GM21515 (cell line): ENCODE measurements around the gene HTT.

Experiments
- ATAC-seq: cut with Tn5 transposase; IDR thresholded peaks from one replicate; pipeline ENCODE4 v1.9.1; 2021; ENCODE audit not compliant: unreplicated experiment

HTT gene

DNA sequence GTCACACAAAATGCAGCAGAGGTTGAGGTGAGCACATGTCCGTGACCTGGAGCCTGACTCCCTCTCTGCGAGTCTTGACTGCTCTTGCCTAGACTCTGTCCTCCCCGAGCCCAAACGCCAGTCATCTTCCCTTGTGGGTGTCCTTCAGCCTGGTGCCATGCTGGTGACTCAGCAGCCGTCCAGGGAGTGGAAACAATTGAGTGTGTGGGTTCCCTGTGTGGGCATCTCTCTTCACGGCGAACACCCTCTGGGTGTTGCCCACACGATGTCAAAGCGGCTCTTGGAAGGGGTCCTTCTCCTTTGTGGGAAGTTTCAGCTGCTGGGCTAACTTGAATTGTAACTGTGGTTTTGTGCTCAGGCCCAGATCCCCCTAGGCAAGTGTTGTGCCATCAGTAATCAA lies 157.0 kb downstream of the HTT start:
- no peak for ATAC-seq

DNA sequence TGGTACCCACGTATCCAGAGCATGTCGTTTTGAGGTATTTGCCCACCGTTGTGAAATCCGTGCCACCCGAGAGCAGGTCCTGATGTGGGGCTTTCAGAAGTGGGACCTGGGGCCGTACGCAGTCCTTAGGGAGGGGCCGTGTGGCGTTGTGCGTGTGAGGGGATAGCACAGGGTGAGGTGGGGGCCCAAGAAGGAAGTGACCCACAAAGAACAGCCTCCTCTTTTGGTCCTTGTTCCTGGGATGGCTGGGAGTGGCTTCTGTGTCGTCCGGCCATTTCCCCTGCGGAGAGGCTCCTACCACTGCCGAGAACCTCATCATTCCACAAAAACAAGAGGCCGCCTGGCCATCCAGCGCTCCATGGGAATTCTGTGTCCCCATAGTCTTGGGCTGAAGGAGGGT lies 157.5 kb downstream of the HTT start:
- ATAC-seq = no peak

DNA sequence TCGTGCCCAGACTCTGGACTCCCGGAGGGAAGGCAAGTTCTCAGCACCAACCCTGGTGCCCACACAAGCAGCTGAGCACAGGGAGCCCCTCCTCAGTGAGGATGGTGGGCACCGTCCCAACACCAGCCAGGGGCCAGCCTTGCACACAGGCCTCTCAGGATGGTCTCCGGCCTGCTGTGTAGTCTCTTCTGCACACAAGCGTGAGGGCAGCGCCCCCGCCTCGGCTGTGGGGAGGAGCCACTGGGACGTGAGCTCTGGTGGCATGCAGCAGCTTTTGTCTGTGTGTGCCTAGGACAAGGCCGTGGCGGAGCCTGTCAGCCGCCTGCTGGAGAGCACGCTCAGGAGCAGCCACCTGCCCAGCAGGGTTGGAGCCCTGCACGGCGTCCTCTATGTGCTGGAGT lies 158.4 kb downstream of the HTT start:
- ATAC-seq = no peak

DNA sequence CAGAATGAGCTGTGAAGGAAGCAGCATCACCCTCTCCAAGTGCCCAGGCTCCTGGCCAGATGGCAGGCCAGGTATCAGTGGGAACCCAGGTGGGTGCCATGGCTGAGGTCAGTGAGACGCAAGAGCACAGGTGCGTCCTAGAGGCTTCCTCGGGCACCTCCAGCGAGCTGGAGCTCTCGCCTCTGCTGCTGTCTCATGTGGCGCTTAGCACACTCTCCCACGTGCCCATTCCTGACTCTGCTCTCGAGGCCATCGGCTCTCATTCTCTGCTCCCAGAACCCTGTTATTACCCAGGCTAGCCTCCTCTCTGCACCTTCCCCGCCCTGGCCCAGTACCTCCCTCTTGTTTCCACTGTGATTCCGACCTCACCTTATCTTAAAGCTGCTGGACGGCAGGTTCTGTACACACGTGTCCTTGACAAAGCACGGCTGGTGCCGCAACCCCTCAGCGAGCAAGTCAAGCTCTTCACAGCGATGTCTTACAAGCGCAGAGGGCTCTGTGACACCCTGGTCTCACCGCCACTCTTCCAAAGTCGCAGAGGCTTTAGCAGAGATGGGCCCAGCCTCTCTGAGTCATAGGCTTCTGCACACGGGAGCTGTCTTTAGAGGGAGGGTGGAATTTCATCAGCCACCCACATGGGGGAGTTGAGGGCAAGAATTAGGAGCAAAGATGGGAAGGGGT lies 159.1 kb downstream of the HTT start:
- no peak for ATAC-seq

DNA sequence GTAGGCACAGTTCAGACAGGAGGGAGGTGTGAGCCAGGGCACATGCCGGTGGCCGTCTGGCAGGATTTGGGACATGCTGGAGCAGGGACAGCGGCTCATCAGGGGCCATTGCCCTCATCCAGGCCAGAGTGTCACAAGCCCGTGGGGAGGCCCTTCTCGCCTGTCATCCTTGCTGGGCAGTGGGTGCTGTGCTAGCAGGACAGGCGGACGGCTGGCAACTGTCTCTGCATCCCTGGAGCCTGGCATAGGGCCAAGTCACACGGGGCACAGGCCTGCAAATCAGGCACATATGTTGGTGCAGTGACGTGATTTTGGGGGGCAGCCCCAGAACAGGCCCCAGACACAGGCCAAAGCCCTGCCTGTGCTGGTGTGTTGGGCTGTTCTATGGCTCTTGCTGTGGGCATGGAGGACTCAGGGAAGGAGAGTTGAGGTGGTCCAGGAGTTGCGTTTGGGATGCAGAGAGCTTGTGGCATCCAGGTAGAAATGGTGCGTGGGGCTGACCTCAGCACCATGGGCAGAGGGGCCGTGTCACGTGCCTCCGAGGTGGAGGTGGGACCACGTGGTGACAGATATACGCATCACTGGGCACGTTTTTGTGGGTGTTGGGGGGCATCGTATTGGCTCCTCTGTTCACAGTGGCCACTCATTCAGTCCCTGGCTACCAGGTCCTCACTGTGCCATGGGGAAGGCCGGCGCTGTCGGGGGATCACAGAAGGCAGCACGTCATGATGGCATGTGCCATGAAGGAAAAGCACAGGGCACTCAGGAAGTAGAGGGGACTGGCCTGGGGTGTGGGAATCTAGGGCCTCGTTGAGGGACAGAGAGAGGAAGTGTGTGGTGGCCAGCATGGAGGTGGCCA lies 159.9 kb downstream of the HTT start:
- no peak for ATAC-seq

DNA sequence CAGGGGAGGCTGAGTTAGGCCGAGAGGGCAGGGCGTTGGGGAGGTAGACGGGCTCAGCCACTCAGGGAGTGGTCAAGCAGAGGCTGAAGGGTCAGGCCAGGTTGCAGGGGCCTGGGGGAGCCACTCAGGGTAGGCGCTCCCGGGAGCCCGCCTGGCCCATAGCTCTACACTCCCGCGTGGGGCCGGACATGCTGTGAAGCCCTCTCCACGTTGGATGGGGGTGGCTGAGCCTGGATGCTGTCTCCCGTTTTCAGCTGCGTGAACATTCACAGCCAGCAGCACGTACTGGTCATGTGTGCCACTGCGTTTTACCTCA lies 160.5 kb downstream of the HTT start:
- no peak for ATAC-seq

DNA sequence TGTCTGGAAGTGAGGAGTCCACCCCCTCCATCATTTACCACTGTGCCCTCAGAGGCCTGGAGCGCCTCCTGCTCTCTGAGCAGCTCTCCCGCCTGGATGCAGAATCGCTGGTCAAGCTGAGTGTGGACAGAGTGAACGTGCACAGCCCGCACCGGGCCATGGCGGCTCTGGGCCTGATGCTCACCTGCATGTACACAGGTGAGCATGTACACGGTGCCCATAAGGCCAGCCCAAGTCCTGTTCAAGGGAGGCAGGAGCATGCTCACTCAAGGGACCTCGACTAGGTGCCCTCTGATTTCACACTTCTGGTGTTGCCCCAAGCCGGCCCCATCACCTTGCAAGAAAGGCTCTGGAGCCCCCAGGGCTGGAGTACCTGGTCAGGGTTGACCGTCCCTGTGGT lies 161.1 kb downstream of the HTT start:
- ATAC-seq = no peak

DNA sequence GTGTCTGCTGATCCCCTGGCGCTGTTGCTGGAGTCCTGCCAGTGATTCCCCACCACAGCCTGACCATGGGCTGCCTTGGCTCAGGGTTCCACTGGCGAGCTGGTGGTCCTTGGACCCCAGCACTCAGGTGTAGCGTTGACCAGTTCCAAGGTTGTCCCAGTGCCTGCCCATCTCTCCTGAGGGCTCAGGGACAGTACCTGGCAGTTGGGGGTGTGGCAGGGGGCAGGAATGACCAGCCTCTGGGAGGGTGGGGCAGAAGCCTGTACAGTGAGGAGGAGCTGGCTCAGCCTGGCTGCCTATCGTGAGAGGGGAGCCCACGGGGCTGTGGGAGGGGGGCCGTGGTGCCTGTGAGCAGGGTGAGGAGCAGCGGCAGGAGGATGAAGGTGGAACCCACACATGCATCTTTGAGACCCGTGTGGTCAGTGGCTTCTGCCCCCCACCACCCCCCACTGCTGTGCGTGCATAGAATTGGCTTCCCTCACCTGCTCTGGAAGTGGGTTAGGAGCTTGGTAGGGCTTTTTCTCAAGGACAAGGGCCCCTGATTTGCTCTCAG lies 161.9 kb downstream of the HTT start:
- ATAC-seq = no peak

DNA sequence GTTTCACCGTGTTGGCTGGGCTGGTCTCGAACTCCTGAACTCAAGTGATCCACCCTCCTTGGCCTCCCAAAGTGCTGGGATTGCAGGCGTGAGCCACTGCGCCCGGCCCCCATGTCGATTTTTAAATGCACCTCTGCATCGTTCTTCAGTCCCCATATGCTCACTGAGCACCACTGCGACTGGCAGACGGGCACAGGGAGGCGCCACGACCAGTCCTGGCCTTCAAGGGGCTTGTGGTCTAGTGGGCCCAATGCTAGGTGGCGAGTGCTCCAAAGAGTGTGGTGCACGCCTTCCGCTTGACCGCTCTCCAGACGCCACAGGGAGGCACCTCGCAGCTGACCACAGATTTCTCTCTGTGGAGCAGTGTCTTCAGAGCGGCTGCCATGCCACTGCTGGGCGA lies 162.8 kb downstream of the HTT start:
- ATAC-seq = no peak

DNA sequence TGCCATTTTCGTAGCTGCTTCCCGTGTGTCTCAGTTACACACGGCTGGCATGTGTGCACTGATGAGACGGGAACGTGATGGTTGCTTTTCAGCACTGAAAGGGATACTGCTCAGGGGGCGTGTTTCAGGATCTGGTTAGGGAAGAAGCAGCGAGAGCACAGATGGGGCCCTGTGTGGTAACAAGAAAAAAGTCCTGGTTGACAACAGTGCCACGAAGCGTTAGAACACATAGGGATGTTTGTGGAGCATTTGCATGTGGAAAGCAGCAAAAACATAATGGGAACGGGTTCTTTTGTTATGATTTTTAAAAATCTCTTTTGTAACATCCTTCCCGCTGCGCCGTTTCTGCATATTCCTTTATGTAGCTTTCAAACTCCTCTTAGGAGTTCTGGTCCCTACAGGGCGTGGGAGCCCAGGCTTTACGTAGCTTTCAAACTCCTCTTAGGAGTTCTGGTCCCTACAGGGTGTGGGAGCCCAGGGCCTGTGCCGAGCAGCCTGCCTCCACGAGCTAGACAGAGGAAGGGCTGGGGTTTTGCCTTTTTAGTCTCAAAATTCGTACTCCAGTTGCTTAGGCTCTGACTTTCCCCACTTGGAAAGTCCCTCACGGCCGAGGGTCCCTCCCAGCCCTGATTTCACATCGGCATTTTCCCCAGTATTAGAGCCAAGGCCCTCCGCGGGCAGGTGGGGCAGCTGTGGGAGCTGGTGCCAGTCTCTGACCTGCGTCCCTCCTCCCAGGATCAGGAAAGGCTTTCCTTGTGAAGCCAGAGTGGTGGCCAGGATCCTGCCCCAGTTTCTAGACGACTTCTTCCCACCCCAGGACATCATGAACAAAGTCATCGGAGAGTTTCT lies 163.5 kb downstream of the HTT start:
- no peak for ATAC-seq

DNA sequence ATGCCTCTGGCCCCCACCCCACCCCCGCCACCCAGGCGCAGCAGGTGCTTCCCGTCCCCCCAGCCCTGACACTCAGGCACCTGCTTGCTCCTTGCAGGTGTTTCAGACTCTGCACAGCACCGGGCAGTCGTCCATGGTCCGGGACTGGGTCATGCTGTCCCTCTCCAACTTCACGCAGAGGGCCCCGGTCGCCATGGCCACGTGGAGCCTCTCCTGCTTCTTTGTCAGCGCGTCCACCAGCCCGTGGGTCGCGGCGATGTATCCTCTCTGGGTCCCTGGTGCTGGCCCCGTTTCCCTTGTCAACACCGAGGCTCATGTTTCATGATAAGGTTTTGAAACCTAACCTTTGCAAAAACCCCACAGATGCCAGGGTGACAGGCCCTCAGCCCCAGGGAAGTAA lies 164.2 kb downstream of the HTT start:
- ATAC-seq = no peak

DNA sequence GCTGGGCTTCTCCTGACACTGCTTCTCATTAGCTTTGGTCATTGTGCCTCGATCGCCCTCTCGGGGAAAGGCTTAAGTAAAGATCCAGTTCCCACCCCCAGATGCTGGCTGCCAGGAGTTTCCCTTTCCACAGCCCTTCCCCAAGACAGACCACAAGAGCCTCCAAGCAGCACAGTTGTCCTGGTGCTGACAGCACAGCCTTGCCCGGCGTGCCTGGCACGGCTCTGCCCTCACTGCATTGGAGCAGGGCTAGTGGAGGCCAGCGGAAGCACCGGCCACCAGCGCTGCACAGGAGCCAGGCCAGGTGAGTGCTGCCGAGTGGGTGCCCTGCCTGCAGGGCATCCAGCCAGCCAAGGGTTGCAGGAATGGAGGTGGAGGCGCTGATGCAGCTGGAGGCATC lies 164.8 kb downstream of the HTT start:
- no peak for ATAC-seq

DNA sequence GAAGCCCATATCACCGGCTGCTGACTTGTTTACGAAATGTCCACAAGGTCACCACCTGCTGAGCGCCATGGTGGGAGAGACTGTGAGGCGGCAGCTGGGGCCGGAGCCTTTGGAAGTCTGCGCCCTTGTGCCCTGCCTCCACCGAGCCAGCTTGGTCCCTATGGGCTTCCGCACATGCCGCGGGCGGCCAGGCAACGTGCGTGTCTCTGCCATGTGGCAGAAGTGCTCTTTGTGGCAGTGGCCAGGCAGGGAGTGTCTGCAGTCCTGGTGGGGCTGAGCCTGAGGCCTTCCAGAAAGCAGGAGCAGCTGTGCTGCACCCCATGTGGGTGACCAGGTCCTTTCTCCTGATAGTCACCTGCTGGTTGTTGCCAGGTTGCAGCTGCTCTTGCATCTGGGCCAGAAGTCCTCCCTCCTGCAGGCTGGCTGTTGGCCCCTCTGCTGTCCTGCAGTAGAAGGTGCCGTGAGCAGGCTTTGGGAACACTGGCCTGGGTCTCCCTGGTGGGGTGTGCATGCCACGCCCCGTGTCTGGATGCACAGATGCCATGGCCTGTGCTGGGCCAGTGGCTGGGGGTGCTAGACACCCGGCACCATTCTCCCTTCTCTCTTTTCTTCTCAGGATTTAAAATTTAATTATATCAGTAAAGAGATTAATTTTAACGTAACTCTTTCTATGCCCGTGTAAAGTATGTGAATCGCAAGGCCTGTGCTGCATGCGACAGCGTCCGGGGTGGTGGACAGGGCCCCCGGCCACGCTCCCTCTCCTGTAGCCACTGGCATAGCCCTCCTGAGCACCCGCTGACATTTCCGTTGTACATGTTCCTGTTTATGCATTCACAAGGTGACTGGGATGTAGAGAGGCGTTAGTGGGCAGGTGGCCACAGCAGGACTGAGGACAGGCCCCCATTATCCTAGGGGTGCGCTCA lies 165.8 kb downstream of the HTT start:
- ATAC-seq = no peak

DNA sequence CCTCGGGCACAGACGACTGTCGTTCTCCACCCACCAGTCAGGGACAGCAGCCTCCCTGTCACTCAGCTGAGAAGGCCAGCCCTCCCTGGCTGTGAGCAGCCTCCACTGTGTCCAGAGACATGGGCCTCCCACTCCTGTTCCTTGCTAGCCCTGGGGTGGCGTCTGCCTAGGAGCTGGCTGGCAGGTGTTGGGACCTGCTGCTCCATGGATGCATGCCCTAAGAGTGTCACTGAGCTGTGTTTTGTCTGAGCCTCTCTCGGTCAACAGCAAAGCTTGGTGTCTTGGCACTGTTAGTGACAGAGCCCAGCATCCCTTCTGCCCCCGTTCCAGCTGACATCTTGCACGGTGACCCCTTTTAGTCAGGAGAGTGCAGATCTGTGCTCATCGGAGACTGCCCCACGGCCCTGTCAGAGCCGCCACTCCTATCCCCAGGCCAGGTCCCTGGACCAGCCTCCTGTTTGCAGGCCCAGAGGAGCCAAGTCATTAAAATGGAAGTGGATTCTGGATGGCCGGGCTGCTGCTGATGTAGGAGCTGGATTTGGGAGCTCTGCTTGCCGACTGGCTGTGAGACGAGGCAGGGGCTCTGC lies 166.5 kb downstream of the HTT start:
- no peak for ATAC-seq

DNA sequence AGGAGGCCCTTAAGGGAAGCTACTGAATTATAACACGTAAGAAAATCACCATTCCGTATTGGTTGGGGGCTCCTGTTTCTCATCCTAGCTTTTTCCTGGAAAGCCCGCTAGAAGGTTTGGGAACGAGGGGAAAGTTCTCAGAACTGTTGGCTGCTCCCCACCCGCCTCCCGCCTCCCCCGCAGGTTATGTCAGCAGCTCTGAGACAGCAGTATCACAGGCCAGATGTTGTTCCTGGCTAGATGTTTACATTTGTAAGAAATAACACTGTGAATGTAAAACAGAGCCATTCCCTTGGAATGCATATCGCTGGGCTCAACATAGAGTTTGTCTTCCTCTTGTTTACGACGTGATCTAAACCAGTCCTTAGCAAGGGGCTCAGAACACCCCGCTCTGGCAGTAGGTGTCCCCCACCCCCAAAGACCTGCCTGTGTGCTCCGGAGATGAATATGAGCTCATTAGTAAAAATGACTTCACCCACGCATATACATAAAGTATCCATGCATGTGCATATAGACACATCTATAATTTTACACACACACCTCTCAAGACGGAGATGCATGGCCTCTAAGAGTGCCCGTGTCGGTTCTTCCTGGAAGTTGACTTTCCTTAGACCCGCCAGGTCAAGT lies 167.5 kb downstream of the HTT start:
- ATAC-seq = no peak

DNA sequence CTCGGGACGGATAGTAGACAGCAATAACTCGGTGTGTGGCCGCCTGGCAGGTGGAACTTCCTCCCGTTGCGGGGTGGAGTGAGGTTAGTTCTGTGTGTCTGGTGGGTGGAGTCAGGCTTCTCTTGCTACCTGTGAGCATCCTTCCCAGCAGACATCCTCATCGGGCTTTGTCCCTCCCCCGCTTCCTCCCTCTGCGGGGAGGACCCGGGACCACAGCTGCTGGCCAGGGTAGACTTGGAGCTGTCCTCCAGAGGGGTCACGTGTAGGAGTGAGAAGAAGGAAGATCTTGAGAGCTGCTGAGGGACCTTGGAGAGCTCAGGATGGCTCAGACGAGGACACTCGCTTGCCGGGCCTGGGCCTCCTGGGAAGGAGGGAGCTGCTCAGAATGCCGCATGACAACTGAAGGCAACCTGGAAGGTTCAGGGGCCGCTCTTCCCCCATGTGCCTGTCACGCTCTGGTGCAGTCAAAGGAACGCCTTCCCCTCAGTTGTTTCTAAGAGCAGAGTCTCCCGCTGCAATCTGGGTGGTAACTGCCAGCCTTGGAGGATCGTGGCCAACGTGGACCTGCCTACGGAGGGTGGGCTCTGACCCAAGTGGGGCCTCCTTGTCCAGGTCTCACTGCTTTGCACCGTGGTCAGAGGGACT lies 168.8 kb downstream of the HTT start:
- ATAC-seq = no peak

DNA sequence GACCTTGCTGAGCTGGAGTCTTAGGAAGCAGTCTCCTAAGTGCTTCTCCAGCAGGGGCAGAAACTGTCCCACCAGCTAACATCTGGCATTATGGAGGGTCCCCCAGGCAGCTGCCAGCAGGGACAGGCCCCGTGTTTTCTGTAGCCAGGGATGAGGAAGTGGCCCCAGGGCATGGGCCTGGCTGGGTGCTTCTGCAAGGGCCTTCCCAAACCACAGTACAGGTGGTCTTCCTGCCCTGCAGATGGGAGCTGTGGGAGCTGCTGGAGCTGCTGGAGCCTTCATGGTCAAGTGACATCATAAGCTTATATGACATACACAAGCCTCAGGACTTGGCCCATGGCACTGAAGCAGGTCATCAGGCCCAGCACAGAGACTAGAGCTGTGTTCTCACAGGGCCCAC lies 169.5 kb downstream of the HTT start:
- no peak for ATAC-seq

DNA sequence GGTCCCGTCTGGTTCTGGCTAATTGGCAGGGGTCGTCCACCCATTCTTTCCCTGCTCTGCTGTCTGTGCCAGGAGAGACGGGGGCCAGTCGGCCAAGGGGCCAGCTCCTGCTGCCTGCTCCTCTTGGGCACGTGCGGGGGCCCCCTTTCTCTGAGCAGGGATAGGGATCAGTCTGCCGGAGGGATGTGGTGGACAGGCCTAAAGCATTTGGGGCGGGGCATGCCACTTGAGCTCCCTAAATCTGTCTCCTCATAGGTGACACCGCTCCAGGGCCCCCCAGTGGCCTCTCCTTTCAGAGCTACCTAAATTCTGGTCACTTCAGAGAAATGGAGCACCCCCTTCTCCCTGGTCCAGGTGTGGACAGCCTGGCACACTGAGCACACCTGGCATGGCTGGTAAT lies 170.3 kb downstream of the HTT start:
- no peak for ATAC-seq

DNA sequence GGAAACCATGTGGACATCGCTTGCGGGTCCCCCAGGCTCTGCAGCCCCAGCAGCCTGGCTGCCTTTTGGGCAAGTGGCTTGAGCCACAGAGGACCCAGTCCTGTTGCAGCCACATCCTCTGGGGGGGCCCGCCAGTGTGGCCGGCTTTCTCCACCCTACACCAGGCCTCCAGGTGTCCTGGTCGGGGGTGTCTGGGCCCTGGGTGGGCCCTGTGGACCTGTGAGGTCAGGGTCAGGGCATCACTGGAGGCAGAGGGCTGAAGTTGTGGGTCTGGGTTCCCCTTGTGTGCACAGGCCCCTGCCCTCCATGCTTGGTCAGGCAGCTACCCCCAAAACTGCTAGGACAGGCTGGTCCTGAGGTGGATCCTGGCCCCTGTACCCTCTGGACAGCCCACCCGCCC lies 171.2 kb downstream of the HTT start:
- ATAC-seq = no peak
